T1000 (cell line): Measurements from ENCODE around the gene CTCF.

Source experiments
- DNase-seq: peaks from one replicate; lab custom pipeline; 2025; ENCODE audit warnings: mixed read lengths; lab: John Stamatoyannopoulos, UW

Gene CTCF

GRCh38 chr16:67652578-67653127 lies 90.3 kb downstream of the CTCF start:
- DNase-seq = no peak

- DNase-seq = no peak
These were observed 90.9 kb downstream of the CTCF start for GRCh38 chr16:67653128-67653788.

- no peak for DNase-seq
These were observed 91.6 kb downstream of the CTCF start for GRCh38 chr16:67653789-67654402.

GRCh38 chr16:67654403-67654911 lies 92.1 kb downstream of the CTCF start:
- no peak for DNase-seq

GRCh38 chr16:67655363-67655762 lies 93.0 kb downstream of the CTCF start:
- no peak for DNase-seq

- no peak for DNase-seq
These were observed 94.2 kb downstream of the CTCF start for GRCh38 chr16:67656344-67657016.

- DNase-seq = no peak
These were observed 94.8 kb downstream of the CTCF start for GRCh38 chr16:67657017-67657608.

- no peak for DNase-seq
These were observed 95.6 kb downstream of the CTCF start for GRCh38 chr16:67657751-67658518.

- DNase-seq = no peak
These were observed 96.7 kb downstream of the CTCF start for GRCh38 chr16:67658849-67659674.

GRCh38 chr16:67659675-67660563 lies 97.6 kb downstream of the CTCF start, which contains the start of gene ACD:
Gene ACD, minus strand, starts transcription at chr16:67660260. Its CDS starts 40 bp downstream, at chr16:67660220.
- peak; percentile 74 for DNase-seq

- DNase-seq = peak; percentile 86
These were observed 98.3 kb downstream of the CTCF start, which contains the start of gene PARD6A for GRCh38 chr16:67660564-67661028. Gene PARD6A, plus strand, starts transcription at chr16:67660960. Its CDS starts 79 bp downstream, at chr16:67661039.

GRCh38 chr16:67661101-67661761 lies 98.9 kb downstream of the CTCF start:
- no peak for DNase-seq

- DNase-seq = no peak
These were observed 99.7 kb downstream of the CTCF start for GRCh38 chr16:67661886-67662652.

GRCh38 chr16:67662653-67663010 lies 100.3 kb downstream of the CTCF start:
- DNase-seq = no peak

- no peak for DNase-seq
These were observed 101.0 kb downstream of the CTCF start for GRCh38 chr16:67663151-67663876.

- DNase-seq = no peak
These were observed 101.5 kb downstream of the CTCF start for GRCh38 chr16:67663877-67664222.

- DNase-seq = no peak
These were observed 101.9 kb downstream of the CTCF start for GRCh38 chr16:67664258-67664657.
